ENCODE data around the gene GAMT. TPM values are rescaled to one million over a fixed set of nuclear protein-coding genes. Genes with fewer than 3 reads are reported as not detected.

GAMT gene
- total and polyA plus RNA-seq, 2 of the 13 experiments (the other 11 are each of a cell fraction or from before 2014, with no cell fraction given), result 115 to 124 TPM

DNA sequence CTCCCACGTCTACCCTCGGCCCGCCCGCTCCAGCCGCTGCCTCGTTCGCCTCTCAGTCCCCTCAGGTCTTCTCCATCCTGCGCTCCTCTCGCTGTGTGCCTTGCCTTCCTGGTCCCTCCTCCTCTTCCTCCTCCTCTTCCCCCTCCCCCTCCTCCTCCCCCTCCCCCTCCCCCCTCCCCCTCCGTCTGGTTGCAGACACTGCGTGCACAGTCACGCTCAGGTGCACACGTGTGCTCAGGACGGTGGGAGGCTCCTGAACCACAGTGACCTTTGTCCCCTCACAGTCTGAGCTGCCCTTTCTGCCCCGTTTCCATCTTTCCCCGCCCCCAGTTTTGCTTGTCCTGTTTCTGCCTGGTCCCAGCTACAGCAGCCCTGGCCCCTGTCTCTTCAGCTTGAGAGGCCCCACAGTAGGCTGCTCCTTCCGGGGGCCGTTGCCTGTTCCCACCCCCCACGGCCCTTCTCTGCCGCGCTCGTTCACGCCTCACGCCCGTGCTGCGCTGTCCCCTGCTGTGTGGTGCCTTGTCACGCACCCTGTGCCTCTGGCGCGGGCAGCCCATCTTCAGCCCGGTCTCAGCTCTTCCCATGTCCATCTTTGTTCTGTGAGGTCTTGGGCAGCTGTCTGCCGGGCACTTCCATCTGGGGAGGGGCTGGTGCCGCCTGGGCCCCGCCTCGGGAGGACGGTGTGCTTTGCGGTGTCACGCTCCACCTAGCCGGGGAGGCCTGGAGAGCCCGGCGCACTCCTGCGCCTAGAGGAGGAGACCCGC is 23.0 kb upstream of the GAMT start (continued):
- TF ChIP-seq, protein P1, sequence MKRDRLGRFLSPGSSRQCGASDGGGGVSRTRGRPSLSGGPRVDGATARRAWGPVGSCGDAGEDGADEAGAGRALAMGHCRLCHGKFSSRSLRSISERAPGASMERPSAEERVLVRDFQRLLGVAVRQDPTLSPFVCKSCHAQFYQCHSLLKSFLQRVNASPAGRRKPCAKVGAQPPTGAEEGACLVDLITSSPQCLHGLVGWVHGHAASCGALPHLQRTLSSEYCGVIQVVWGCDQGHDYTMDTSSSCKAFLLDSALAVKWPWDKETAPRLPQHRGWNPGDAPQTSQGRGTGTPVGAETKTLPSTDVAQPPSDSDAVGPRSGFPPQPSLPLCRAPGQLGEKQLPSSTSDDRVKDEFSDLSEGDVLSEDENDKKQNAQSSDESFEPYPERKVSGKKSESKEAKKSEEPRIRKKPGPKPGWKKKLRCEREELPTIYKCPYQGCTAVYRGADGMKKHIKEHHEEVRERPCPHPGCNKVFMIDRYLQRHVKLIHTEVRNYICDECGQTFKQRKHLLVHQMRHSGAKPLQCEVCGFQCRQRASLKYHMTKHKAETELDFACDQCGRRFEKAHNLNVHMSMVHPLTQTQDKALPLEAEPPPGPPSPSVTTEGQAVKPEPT (CRISPR knock-in tag; IDR thresholded peaks at IDR 0.05; ENCODE audit: low read depth), result 0 out of 2 replicates have a peak, but pooled peaks have one; percentile 52
- TF ChIP-seq, protein P2, sequence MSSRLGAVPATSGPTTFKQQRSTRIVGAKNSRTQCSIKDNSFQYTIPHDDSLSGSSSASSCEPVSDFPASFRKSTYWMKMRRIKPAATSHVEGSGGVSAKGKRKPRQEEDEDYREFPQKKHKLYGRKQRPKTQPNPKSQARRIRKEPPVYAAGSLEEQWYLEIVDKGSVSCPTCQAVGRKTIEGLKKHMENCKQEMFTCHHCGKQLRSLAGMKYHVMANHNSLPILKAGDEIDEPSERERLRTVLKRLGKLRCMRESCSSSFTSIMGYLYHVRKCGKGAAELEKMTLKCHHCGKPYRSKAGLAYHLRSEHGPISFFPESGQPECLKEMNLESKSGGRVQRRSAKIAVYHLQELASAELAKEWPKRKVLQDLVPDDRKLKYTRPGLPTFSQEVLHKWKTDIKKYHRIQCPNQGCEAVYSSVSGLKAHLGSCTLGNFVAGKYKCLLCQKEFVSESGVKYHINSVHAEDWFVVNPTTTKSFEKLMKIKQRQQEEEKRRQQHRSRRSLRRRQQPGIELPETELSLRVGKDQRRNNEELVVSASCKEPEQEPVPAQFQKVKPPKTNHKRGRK (CRISPR knock-in tag; IDR thresholded peaks at IDR 0.05), result no peak
- 0 out of 2 replicates have a peak, but pooled peaks have one; percentile 59 for TF ChIP-seq ZC3H13 (CRISPR knock-in tag; IDR thresholded peaks at IDR 0.05)
- TF ChIP-seq GTF3A (CRISPR knock-in tag; conservative IDR thresholded peaks at IDR 0.05), result 0 out of 2 replicates have a peak, but pooled peaks have one; percentile 44
- TF ChIP-seq ZNF367 (CRISPR knock-in tag; IDR thresholded peaks at IDR 0.05; ENCODE audit: borderline replicate concordance), result no peak
- TF ChIP-seq GFI1 (CRISPR knock-in tag; IDR thresholded peaks at IDR 0.05; ENCODE audit: borderline replicate concordance), result peak; percentile 34; the same call in 1 of the 2 replicates
- peak; percentile 49; the same call in 1 of the 2 replicates for TF ChIP-seq NFATC3 (CRISPR knock-in tag; IDR thresholded peaks at IDR 0.05)
- peak; percentile 75; the same call in 1 of the 2 replicates for TF ChIP-seq ZNF556 (CRISPR knock-in tag; IDR thresholded peaks at IDR 0.05; ENCODE audit: borderline replicate concordance)
- no peak for TF ChIP-seq ZNF34 (CRISPR knock-in tag; IDR thresholded peaks at IDR 0.05; ENCODE audit: borderline replicate concordance)
- TF ChIP-seq GTF2F1 (IDR thresholded peaks at IDR 0.05; ENCODE audit: low read length), result no peak
- TF ChIP-seq, protein P3, sequence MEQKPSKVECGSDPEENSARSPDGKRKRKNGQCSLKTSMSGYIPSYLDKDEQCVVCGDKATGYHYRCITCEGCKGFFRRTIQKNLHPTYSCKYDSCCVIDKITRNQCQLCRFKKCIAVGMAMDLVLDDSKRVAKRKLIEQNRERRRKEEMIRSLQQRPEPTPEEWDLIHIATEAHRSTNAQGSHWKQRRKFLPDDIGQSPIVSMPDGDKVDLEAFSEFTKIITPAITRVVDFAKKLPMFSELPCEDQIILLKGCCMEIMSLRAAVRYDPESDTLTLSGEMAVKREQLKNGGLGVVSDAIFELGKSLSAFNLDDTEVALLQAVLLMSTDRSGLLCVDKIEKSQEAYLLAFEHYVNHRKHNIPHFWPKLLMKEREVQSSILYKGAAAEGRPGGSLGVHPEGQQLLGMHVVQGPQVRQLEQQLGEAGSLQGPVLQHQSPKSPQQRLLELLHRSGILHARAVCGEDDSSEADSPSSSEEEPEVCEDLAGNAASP (CRISPR knock-in tag; IDR thresholded peaks at IDR 0.05; ENCODE audit: borderline replicate concordance), result peak; percentile 53; the same call in 1 of the 2 replicates
- peak; percentile 69 for TF ChIP-seq ZNF329 (CRISPR knock-in tag; IDR thresholded peaks at IDR 0.05; ENCODE audit: low read depth)
- TF ChIP-seq, protein P4, sequence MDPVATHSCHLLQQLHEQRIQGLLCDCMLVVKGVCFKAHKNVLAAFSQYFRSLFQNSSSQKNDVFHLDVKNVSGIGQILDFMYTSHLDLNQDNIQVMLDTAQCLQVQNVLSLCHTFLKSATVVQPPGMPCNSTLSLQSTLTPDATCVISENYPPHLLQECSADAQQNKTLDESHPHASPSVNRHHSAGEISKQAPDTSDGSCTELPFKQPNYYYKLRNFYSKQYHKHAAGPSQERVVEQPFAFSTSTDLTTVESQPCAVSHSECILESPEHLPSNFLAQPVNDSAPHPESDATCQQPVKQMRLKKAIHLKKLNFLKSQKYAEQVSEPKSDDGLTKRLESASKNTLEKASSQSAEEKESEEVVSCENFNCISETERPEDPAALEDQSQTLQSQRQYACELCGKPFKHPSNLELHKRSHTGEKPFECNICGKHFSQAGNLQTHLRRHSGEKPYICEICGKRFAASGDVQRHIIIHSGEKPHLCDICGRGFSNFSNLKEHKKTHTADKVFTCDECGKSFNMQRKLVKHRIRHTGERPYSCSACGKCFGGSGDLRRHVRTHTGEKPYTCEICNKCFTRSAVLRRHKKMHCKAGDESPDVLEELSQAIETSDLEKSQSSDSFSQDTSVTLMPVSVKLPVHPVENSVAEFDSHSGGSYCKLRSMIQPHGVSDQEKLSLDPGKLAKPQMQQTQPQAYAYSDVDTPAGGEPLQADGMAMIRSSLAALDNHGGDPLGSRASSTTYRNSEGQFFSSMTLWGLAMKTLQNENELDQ (CRISPR knock-in tag; IDR thresholded peaks at IDR 0.05; ENCODE audit: borderline replicate concordance), result no peak
- TF ChIP-seq, protein P5, sequence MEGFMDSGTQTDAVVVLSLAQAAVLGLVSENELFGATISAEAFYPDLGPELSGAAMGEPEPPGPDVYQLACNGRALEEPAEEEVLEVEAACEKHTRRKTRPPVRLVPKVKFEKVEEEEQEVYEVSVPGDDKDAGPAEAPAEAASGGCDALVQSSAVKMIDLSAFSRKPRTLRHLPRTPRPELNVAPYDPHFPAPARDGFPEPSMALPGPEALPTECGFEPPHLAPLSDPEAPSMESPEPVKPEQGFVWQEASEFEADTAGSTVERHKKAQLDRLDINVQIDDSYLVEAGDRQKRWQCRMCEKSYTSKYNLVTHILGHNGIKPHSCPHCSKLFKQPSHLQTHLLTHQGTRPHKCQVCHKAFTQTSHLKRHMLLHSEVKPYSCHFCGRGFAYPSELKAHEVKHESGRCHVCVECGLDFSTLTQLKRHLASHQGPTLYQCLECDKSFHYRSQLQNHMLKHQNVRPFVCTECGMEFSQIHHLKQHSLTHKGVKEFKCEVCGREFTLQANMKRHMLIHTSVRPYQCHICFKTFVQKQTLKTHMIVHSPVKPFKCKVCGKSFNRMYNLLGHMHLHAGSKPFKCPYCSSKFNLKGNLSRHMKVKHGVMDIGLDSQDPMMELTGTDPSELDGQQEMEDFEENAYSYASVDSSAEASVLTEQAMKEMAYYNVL (CRISPR knock-in tag; IDR thresholded peaks at IDR 0.05; ENCODE audit: borderline replicate concordance), result peak; percentile 57; the same call in 1 of the 2 replicates
- TF ChIP-seq, protein P6, sequence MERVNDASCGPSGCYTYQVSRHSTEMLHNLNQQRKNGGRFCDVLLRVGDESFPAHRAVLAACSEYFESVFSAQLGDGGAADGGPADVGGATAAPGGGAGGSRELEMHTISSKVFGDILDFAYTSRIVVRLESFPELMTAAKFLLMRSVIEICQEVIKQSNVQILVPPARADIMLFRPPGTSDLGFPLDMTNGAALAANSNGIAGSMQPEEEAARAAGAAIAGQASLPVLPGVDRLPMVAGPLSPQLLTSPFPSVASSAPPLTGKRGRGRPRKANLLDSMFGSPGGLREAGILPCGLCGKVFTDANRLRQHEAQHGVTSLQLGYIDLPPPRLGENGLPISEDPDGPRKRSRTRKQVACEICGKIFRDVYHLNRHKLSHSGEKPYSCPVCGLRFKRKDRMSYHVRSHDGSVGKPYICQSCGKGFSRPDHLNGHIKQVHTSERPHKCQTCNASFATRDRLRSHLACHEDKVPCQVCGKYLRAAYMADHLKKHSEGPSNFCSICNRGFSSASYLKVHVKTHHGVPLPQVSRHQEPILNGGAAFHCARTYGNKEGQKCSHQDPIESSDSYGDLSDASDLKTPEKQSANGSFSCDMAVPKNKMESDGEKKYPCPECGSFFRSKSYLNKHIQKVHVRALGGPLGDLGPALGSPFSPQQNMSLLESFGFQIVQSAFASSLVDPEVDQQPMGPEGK (CRISPR knock-in tag; IDR thresholded peaks at IDR 0.05), result peak; percentile 99

Measured in HepG2 (cell line).